Astrocyte (in vitro differentiated cells and primary cell): Measurements from ENCODE around the gene MAK. TPM values are rescaled to one million over a fixed set of nuclear protein-coding genes. Genes with fewer than 3 reads are reported as not detected.

Experiments
- DNase-seq: peaks from one replicate; pipeline ENCODE4 v3.0.0-alpha.2; 2010; ENCODE audit warnings: low read depth
- FAIRE-seq: peaks from 2 replicates; lab custom pipeline; 2011; peaks lifted over from hg19 to GRCh38; lab: Jason Lieb, UNC
- H2AFZ ChIP-seq: 2 replicates; pipeline ENCODE4 v1.6.0; 2012; ENCODE audit warnings: low read depth, low read length, inconsistent platforms
- H3K27ac ChIP-seq: 2 replicates; pipeline ENCODE4 v1.5.1; 2011; ENCODE audit warnings: low read depth, low read length, inconsistent platforms
- H3K27me3 ChIP-seq: 2 replicates; pipeline ENCODE4 v1.6.0; 2011; ENCODE audit warnings: low read length, inconsistent platforms; ENCODE audit not compliant: insufficient read depth
- H3K36me3 ChIP-seq: 2 replicates; pipeline ENCODE4 v1.5.1; 2011; ENCODE audit warnings: low read length, inconsistent platforms; ENCODE audit not compliant: insufficient read depth
- H3K4me1 ChIP-seq: 2 replicates; pipeline ENCODE4 v1.5.1; 2011; ENCODE audit warnings: low read length, inconsistent platforms; ENCODE audit not compliant: insufficient read depth
- H3K4me2 ChIP-seq: 2 replicates; pipeline ENCODE4 v1.6.0; 2012; ENCODE audit warnings: low read length, inconsistent platforms
- H3K4me3 ChIP-seq: 2 replicates; pipeline ENCODE4 v1.5.1; 2011; ENCODE audit warnings: low read depth, mild to moderate bottlenecking, low read length, inconsistent platforms; ENCODE audit not compliant: insufficient read depth
- H3K79me2 ChIP-seq: 2 replicates; pipeline ENCODE4 v1.6.0; 2012; ENCODE audit warnings: mild to moderate bottlenecking, low read length, inconsistent platforms; ENCODE audit not compliant: insufficient read depth
- H3K9ac ChIP-seq: 2 replicates; pipeline ENCODE4 v1.6.0; 2012; ENCODE audit warnings: mild to moderate bottlenecking, low read length, inconsistent platforms
- H3K9me3 ChIP-seq: 2 replicates; pipeline ENCODE4 v1.5.1; 2012; ENCODE audit warnings: low read depth, mild to moderate bottlenecking, low read length, inconsistent platforms; ENCODE audit not compliant: insufficient read depth
- H4K20me1 ChIP-seq: 2 replicates; pipeline ENCODE4 v1.6.0; 2012; ENCODE audit warnings: low read length, inconsistent platforms; ENCODE audit not compliant: insufficient read depth
- H3K27ac Mint-ChIP-seq: one replicate; pipeline ENCODE4 v1.8.0; 2021; ENCODE audit warnings: mild to moderate bottlenecking, mixed read lengths; ENCODE audit not compliant: unreplicated experiment
- H3K27me3 Mint-ChIP-seq: one replicate; pipeline ENCODE4 v1.8.0; 2021; ENCODE audit warnings: low read depth, mixed read lengths; ENCODE audit not compliant: unreplicated experiment
- H3K36me3 Mint-ChIP-seq: one replicate; pipeline ENCODE4 v1.8.0; 2021; ENCODE audit warnings: low read depth, mixed read lengths; ENCODE audit not compliant: unreplicated experiment
- H3K4me1 Mint-ChIP-seq: one replicate; pipeline ENCODE4 v1.8.0; 2021; ENCODE audit warnings: low read depth, mixed read lengths; ENCODE audit not compliant: unreplicated experiment
- H3K4me3 Mint-ChIP-seq: one replicate; pipeline ENCODE4 v1.8.0; 2021; ENCODE audit warnings: mild to moderate bottlenecking, moderate library complexity, mixed read lengths; ENCODE audit not compliant: unreplicated experiment
- H3K9me3 Mint-ChIP-seq: one replicate; pipeline ENCODE4 v1.8.0; 2021; ENCODE audit warnings: mild to moderate bottlenecking, mixed read lengths; ENCODE audit not compliant: unreplicated experiment
- EZH2 ChIP-seq: IDR thresholded peaks from 2 replicates; pipeline ENCODE4 v1.6.1; 2012; ENCODE audit warnings: mild to moderate bottlenecking, low read length, inconsistent platforms; ENCODE audit not compliant: insufficient read depth
- total RNA-seq: library from RNA; stranded (reverse); gene quantifications from 2 replicates; pipeline ENCODE4 v1.2.1, GENCODE V29; 2021
- TF ChIP-seq, protein P1 (sequence below): IDR thresholded peaks from 2 replicates; pipeline ENCODE4 v1.5.1; 2011; ENCODE audit warnings: low read depth, mild to moderate bottlenecking, inconsistent platforms, low read length, moderate library complexity; ENCODE audit not compliant: insufficient read depth

The MAK gene
- total RNA-seq, 1 donor from 2014 or later, result 0.05 TPM

DNA sequence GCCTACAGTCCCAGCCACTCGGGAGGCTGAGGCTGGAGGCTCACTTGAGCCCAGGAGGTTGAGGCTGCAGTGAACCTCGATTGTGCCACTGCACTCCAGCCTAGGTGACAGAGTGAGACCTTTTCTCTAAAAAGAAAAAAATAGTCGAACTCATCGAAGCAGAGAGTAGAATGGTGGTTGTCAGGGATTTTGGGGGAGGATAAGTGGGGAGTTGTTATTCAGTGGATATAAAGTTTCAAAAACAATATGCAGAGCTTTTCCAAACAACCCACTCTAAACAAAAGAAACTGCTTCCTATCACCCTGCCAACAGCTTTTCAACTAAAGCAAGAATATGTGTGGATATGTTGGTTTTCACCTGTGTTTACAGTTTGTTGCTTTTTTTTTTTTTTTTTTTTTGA is 11.6 kb upstream of the MAK start:
- no peak overlapping the region for H3K4me3 ChIP-seq
- no peaks in the 10 kb centered on the region for H3K36me3 ChIP-seq
- Mint-ChIP-seq H3K27ac (no peak overlapping the region), H3K36me3 (no peaks in the 10 kb centered on the region), H3K4me1 (no peaks in the 10 kb centered on the region), H3K9me3 (peaks cover 11% of the 10 kb centered on the region), H3K27me3 (peaks cover 2% of the 10 kb centered on the region), H3K4me3 (no peak overlapping the region)
- no peak overlapping the region for H2AFZ ChIP-seq
- no peak overlapping the region for H3K4me2 ChIP-seq
- no peak for TF ChIP-seq EZH2
- TF ChIP-seq, protein P1, sequence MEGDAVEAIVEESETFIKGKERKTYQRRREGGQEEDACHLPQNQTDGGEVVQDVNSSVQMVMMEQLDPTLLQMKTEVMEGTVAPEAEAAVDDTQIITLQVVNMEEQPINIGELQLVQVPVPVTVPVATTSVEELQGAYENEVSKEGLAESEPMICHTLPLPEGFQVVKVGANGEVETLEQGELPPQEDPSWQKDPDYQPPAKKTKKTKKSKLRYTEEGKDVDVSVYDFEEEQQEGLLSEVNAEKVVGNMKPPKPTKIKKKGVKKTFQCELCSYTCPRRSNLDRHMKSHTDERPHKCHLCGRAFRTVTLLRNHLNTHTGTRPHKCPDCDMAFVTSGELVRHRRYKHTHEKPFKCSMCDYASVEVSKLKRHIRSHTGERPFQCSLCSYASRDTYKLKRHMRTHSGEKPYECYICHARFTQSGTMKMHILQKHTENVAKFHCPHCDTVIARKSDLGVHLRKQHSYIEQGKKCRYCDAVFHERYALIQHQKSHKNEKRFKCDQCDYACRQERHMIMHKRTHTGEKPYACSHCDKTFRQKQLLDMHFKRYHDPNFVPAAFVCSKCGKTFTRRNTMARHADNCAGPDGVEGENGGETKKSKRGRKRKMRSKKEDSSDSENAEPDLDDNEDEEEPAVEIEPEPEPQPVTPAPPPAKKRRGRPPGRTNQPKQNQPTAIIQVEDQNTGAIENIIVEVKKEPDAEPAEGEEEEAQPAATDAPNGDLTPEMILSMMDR, result no peak
- no peak for FAIRE-seq
- no peak overlapping the region for H3K27ac ChIP-seq
- H4K20me1 ChIP-seq, result no peaks in the 10 kb centered on the region
- no peak overlapping the region for H3K9ac ChIP-seq
- no peaks in the 10 kb centered on the region for H3K9me3 ChIP-seq
- no peaks in the 10 kb centered on the region for H3K27me3 ChIP-seq
- no peaks in the 10 kb centered on the region for H3K79me2 ChIP-seq
- H3K4me1 ChIP-seq, result no peaks in the 10 kb centered on the region
- DNase-seq, result no peak

DNA sequence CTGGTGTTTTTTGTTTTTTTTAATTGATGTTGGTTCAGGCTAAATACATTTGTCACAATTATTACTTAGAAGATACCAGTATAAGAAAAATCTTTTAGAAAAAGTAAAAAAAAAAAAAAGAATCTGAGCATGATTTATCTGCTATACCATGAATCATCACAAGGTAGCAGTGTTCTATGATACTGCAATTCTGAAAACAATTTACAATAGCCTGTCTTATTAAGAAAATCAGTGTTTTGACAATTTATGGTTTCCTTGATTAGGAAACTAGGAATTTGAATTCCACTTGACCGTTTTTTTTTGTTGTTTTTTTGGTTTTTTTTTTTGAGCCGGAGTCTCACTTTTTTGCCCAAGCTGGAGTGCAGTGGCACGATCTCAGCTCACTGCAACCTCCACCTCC is 9.3 kb upstream of the MAK start:
- TF ChIP-seq, protein P1, result peak; percentile 27
- TF ChIP-seq EZH2, result no peak
- no peaks in the 10 kb centered on the region for H3K36me3 ChIP-seq
- H3K4me1 ChIP-seq, result no peaks in the 10 kb centered on the region
- H3K4me3 ChIP-seq, result no peak overlapping the region
- no peak overlapping the region for H2AFZ ChIP-seq
- H3K36me3 Mint-ChIP-seq, result no peaks in the 10 kb centered on the region
- H3K27me3 ChIP-seq, result no peaks in the 10 kb centered on the region
- no peak overlapping the region for H3K4me3 Mint-ChIP-seq
- no peaks in the 10 kb centered on the region for H3K4me1 Mint-ChIP-seq
- H3K27ac Mint-ChIP-seq, result no peak overlapping the region
- H3K9me3 ChIP-seq, result no peaks in the 10 kb centered on the region
- no peak overlapping the region for H3K4me2 ChIP-seq
- H4K20me1 ChIP-seq, result no peaks in the 10 kb centered on the region
- no peak overlapping the region for H3K9ac ChIP-seq
- FAIRE-seq, result no peak
- H3K79me2 ChIP-seq, result no peaks in the 10 kb centered on the region
- peaks cover 2% of the 10 kb centered on the region for H3K27me3 Mint-ChIP-seq
- no peak overlapping the region for H3K27ac ChIP-seq
- no peak for DNase-seq
- no peaks in the 10 kb centered on the region for H3K9me3 Mint-ChIP-seq

DNA sequence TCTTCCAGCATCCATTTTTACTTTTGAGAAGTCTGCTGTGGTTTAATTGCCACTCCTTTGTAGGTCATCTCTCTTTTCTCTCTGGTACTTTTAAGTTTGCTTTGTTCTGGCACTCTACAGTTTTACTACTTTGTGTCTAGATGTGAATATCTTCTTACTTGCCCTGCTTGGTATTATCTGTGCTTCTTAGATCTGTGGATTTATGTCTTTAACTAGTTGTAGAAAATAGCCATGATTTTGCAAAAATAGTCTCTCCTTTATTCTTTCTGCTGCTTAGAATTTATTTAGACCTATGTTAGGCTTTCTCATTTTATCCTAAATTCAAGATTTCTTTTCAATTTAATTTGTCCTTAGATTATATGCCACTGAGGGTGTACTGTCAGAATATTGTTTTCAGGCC is 5.2 kb upstream of the MAK start:
- no peak for FAIRE-seq
- H3K79me2 ChIP-seq, result no peaks in the 10 kb centered on the region
- no peak overlapping the region for H3K27ac ChIP-seq
- H3K9ac ChIP-seq, result no peak overlapping the region
- H3K4me2 ChIP-seq, result no peak overlapping the region
- H3K27me3 Mint-ChIP-seq, result peaks cover 23% of the 10 kb centered on the region
- no peak overlapping the region for H3K4me3 ChIP-seq
- no peak for TF ChIP-seq EZH2
- TF ChIP-seq, protein P1, result no peak
- H3K9me3 ChIP-seq, result no peaks in the 10 kb centered on the region
- H3K27me3 ChIP-seq, result peaks cover 14% of the 10 kb centered on the region
- H3K4me1 ChIP-seq, result no peaks in the 10 kb centered on the region
- no peak overlapping the region for H3K27ac Mint-ChIP-seq
- H3K36me3 Mint-ChIP-seq, result no peaks in the 10 kb centered on the region
- no peaks in the 10 kb centered on the region for H3K4me1 Mint-ChIP-seq
- H4K20me1 ChIP-seq, result no peaks in the 10 kb centered on the region
- no peak for DNase-seq
- no peak overlapping the region for H3K4me3 Mint-ChIP-seq
- H3K36me3 ChIP-seq, result no peaks in the 10 kb centered on the region
- H2AFZ ChIP-seq, result no peak overlapping the region
- no peaks in the 10 kb centered on the region for H3K9me3 Mint-ChIP-seq
